Cardiac muscle cell (in vitro differentiated cells and primary cell): ENCODE data around the gene PLIN5. TPM values are rescaled to one million over a fixed set of nuclear protein-coding genes. Genes with fewer than 3 reads are reported as not detected.
"Not testable (repeated sequence)": the region's sequence is repeated elsewhere in the genome, so short reads cannot be mapped to it uniquely, and the experiment has no call there.

Experiments
- DNase-seq, 2 donors: peaks; one replicate each; pipeline versions ENCODE4 v3.0.0 to v3.0.0-alpha.2; 2010 to 2017; ENCODE audit warnings: low read depth in 1 of 2, low spot score in 1 of 2
- H3K27ac ChIP-seq: fragments of 200-600 bp; sonication (generic); 2 replicates; pipeline ENCODE4 v1.5.1; 2016
- H3K27me3 ChIP-seq: fragments of 200-600 bp; sonication (generic); 2 replicates; pipeline ENCODE4 v1.6.0; 2016; ENCODE audit warnings: control low read depth
- H3K36me3 ChIP-seq: fragments of 200-600 bp; sonication (generic); 2 replicates; pipeline ENCODE4 v1.5.1; 2016; ENCODE audit warnings: control low read depth
- H3K4me1 ChIP-seq: fragments of 200-600 bp; sonication (generic); 2 replicates; pipeline ENCODE4 v1.8.1; 2017; ENCODE audit warnings: low read depth, mild to moderate bottlenecking, mixed run types
- H3K4me3 ChIP-seq: fragments of 200-600 bp; sonication (generic); 2 replicates; pipeline ENCODE4 v1.5.1; 2016; ENCODE audit warnings: mild to moderate bottlenecking
- H3K9me3 ChIP-seq: fragments of 200-600 bp; sonication (generic); 2 replicates; pipeline ENCODE4 v1.5.1; 2017; ENCODE audit warnings: low read depth, mild to moderate bottlenecking, control low read depth
- polyA plus RNA-seq: library from polyadenylated mRNA; unstranded; fragments of >200 nt; fragmentation: Nextera tagmentation; extraction: Ambion mirVana; gene quantifications from 2 replicates; pipeline ENCODE4 v1.2.1, GENCODE V29; 2016
- total RNA-seq: library from RNA; depleted of rRNA; stranded (reverse); fragments of >200 nt; gene quantifications from 2 replicates; pipeline ENCODE4 v1.2.3, GENCODE V29; 2016
- TF ChIP-seq, protein P1 (sequence below): IDR thresholded peaks from 2 replicates; pipeline ENCODE4 v1.5.1; 2012; ENCODE audit warnings: low read depth, mild to moderate bottlenecking, low read length

The PLIN5 gene
- total and polyA plus RNA-seq, 2 experiments from 2014 or later, result 8.7 to 10.1 TPM

DNA sequence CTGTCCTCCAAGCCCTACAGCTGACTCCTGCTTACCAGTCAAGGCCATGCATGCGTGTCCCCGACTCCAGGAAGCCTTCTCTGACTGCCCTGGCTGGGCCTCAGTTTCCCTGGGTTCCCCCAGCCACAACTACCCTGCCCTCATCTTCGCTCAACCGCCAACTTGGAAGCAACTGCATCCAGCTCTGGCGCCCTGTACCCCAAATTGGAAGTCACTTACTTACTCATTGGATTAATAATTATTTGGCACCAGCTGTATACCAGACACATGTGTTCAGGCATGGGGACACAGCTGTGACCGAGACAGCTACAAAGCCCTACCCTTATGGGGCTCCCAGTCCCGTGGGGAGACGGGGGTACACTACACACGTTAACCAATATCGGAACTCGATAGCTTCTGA, 35.4 kb upstream of the PLIN5 start:
- H3K4me3 ChIP-seq, result no peak overlapping the region
- no peak overlapping the region for H3K27ac ChIP-seq
- no peaks in the 10 kb centered on the region for H3K9me3 ChIP-seq
- TF ChIP-seq, protein P1, sequence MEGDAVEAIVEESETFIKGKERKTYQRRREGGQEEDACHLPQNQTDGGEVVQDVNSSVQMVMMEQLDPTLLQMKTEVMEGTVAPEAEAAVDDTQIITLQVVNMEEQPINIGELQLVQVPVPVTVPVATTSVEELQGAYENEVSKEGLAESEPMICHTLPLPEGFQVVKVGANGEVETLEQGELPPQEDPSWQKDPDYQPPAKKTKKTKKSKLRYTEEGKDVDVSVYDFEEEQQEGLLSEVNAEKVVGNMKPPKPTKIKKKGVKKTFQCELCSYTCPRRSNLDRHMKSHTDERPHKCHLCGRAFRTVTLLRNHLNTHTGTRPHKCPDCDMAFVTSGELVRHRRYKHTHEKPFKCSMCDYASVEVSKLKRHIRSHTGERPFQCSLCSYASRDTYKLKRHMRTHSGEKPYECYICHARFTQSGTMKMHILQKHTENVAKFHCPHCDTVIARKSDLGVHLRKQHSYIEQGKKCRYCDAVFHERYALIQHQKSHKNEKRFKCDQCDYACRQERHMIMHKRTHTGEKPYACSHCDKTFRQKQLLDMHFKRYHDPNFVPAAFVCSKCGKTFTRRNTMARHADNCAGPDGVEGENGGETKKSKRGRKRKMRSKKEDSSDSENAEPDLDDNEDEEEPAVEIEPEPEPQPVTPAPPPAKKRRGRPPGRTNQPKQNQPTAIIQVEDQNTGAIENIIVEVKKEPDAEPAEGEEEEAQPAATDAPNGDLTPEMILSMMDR, result no peak
- no peaks in the 10 kb centered on the region for H3K27me3 ChIP-seq
- no peaks in the 10 kb centered on the region for H3K4me1 ChIP-seq
- DNase-seq, result no peak
- H3K36me3 ChIP-seq, result peaks cover 3% of the 10 kb centered on the region

DNA sequence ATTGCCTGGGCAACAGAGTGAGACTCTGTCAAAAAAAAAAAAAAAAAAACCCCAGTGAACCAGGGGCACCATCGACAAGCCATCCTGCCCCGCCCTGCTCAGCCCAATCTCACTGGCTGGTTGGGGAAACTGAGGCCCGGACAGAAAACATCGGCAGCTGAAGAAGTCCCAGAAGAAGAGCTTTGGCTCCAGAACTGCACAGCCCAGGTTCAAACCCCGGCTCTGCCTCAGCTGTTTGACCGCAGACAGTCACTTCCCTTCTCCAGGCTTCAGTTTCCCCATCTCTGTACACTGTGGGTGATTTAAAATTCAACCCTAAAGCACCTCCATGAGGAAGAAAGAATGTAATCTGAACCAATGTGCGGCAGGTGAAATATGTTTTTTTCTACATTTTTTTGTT, 33.9 kb upstream of the PLIN5 start:
- Histone ChIP-seq H3K36me3 (peaks cover 3% of the 10 kb centered on the region), H3K27me3 (no peaks in the 10 kb centered on the region), H3K4me3 (no peak overlapping the region), H3K4me1 (no peaks in the 10 kb centered on the region), H3K27ac (no peak overlapping the region), H3K9me3 (no peaks in the 10 kb centered on the region)
- TF ChIP-seq, protein P1, result no peak
- DNase-seq, result no peak

DNA sequence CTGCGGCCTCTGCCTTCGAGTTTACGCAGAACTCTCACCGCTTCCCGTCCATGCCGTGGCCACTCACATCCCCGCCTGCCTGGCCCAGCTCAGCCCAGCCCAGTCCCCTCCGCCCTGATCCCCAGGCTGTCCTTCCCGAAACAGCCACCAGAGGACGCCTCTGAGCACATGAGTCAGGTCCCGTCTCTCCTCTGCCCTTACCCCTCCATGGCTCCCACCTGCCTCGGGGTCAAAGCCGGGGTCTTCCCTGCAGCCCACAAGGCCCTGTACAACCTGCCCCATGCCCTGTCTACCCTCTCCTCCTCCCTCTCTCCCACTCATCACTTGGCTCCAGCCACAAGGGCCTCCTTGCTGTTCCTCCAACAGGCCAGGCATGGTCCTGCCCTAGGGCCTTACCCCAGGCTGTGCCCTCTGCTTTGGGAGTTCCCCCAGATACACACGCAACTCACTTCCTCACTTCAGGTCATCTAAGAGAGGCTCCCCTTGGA, 32.6 kb upstream of the PLIN5 start:
- no peak overlapping the region for H3K4me3 ChIP-seq
- H3K27ac ChIP-seq, result no peak overlapping the region
- H3K9me3 ChIP-seq, result no peaks in the 10 kb centered on the region
- no peaks in the 10 kb centered on the region for H3K27me3 ChIP-seq
- no peaks in the 10 kb centered on the region for H3K4me1 ChIP-seq
- DNase-seq, result peak; percentile 50 to 72
- H3K36me3 ChIP-seq, result peaks cover 2% of the 10 kb centered on the region
- TF ChIP-seq, protein P1, result peak; percentile 88

DNA sequence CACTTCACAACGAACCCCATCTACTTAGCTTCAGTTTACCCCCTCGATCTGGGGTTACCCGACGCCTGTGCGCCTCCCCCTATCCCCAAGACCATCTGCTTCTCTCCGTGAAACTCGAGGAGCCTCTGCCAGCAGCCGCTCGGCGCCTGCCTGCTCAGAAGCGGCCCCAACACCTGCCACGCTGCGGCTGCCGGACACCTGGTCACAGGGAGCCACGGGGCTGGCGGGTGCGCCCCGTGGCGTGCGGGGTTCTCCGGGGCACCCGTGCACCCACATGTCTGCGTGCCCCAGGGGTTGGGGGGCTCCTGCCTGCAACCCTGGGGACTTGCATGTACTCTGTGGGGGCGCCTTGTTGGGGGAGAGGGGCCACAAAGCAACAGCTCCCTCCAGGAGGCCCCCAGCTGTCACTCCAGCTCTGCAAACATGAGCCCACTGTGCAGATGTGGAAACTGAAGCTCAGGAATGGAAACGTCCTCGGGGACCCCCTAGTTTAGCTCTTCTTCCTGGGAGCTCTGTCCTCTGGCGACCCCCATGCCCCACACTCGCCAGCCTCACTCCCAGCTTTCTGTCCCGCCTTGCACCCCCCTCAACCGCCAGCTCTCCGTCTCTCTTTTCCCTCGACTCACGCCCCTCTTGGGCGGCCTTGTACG, 31.5 kb upstream of the PLIN5 start:
- TF ChIP-seq, protein P1, result no peak
- H3K27me3 ChIP-seq, result no peaks in the 10 kb centered on the region
- no peak overlapping the region for H3K27ac ChIP-seq
- no peak for DNase-seq
- H3K4me1 ChIP-seq, result no peaks in the 10 kb centered on the region
- no peaks in the 10 kb centered on the region for H3K9me3 ChIP-seq
- H3K4me3 ChIP-seq, result no peak overlapping the region
- no peaks in the 10 kb centered on the region for H3K36me3 ChIP-seq

DNA sequence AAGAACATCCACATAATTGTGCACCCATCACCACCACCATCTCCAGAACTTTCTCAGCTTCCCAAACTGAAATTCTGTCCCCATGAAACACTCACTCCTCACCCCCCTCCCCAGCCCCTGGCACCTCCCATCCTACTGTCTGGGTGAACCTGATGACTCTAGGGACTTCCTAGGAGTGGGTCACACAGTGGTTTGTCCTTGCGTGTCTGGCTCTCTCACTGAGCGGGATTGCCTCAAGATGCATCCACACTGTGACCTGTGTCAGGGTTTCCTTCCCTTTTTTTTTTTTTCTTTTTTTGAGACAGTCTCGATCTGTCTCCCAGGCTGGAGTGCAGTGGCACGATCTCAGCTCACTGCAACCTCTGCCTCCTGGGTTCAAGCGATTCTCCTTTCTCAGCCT, 28.5 kb upstream of the PLIN5 start:
- H3K4me3 ChIP-seq, H3K27ac ChIP-seq, H3K27me3 ChIP-seq, H3K4me1 ChIP-seq, H3K9me3 ChIP-seq, H3K36me3 ChIP-seq, DNase-seq: not testable (repeated sequence)

DNA sequence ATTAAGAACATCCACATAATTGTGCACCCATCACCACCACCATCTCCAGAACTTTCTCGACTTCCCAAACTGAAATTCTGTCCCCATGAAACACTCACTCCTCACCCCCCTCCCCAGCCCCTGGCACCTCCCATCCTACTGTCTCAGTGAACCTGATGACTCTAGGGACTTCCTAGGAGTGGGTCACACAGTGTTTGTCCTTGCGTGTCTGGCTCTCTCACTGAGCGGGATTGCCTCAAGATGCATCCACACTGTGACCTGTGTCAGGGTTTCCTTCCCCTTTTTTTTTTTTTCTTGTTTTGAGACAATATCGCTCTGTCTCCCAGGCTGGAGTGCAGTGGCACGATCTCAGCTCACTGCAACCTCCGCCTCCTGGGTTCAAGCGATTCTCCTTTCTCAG, 27.1 kb upstream of the PLIN5 start:
- H3K27me3 ChIP-seq, DNase-seq, H3K4me3 ChIP-seq, H3K9me3 ChIP-seq, H3K36me3 ChIP-seq, H3K4me1 ChIP-seq, H3K27ac ChIP-seq: not testable (repeated sequence)
